GM23248 (cell line): ENCODE measurements around the gene VCL.

Experiments used
- EZH2 ChIP-seq: fragments of 200-600 bp; sonication (generic); IDR thresholded peaks from 2 replicates; pipeline ENCODE4 v1.6.1; 2018; ENCODE audit warnings: antibody characterized with exemption, mild to moderate bottlenecking; ENCODE audit not compliant: insufficient read depth, poor library complexity, severe bottlenecking
- EZH2phosphoT487 ChIP-seq: fragments of 200-600 bp; sonication (generic); IDR thresholded peaks from 2 replicates; pipeline ENCODE4 v1.6.1; 2018; ENCODE audit warnings: antibody characterized with exemption, moderate library complexity, mild to moderate bottlenecking, low read depth; ENCODE audit not compliant: insufficient read depth

DNA sequence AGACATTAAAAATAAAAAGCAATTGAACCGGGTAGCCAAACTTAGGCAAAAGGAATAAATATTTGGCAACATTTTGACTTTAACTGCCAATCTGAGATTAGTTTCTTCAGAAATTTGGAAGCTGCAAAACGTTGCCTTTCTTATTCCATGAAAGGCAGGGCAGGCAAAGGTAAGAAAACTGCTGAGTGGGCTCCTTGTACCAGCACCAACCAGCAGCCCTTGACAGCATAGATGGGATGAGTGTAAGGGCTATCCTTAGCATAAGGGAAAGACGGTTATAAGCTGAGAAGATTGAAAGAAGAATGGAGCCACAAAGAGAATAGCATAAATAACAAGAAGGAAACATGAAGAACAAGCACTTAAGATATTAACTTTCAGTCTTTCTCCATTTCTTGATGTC, 124.1 kb downstream of the VCL start:
- TF ChIP-seq EZH2 (no peak), EZH2phosphoT487 (no peak)
